ENCODE measurements around the gene TUBGCP6.

Gene TUBGCP6

GRCh38 chr22:50226063-50226874 lies 18.6 kb downstream of the TUBGCP6 start:
- no peak for DNase-seq

- DNase-seq: no peak
Measured at GRCh38 chr22:50225200-50225969, 19.4 kb downstream of the TUBGCP6 start.

- DNase-seq: no peak
Measured at GRCh38 chr22:50224071-50224470, 20.8 kb downstream of the TUBGCP6 start.

- no peak for DNase-seq
Measured at GRCh38 chr22:50222508-50222907, 22.3 kb downstream of the TUBGCP6 start.

- no peak for DNase-seq
Measured at GRCh38 chr22:50221410-50222300, 23.2 kb downstream of the TUBGCP6 start.

- no peak for DNase-seq
Measured at GRCh38 chr22:50220603-50221409, 24.0 kb downstream of the TUBGCP6 start.

- DNase-seq: no peak
Measured at GRCh38 chr22:50219800-50220602, 24.8 kb downstream of the TUBGCP6 start.

- peak; percentile 67 for DNase-seq
Measured at GRCh38 chr22:50218996-50219727, 25.7 kb downstream of the TUBGCP6 start.

GRCh38 chr22:50218153-50218995 lies 26.4 kb downstream of the TUBGCP6 start:
- DNase-seq: no peak

GRCh38 chr22:50217543-50218152 lies 27.2 kb downstream of the TUBGCP6 start:
- DNase-seq: no peak

- no peak for DNase-seq
Measured at GRCh38 chr22:50216684-50217520, 27.9 kb downstream of the TUBGCP6 start.

- no peak for DNase-seq
Measured at GRCh38 chr22:50216055-50216683, 28.7 kb downstream of the TUBGCP6 start.

- DNase-seq: no peak
Measured at GRCh38 chr22:50215297-50216054, 29.3 kb downstream of the TUBGCP6 start.

- DNase-seq: no peak
Measured at GRCh38 chr22:50213263-50213662, 31.6 kb downstream of the TUBGCP6 start.

GRCh38 chr22:50211147-50211546 lies 33.7 kb downstream of the TUBGCP6 start:
- no peak for DNase-seq

GRCh38 chr22:50210378-50211139 lies 34.3 kb downstream of the TUBGCP6 start:
- DNase-seq: no peak
